Stomach smooth muscle (tissue), 2 donors: ENCODE results near the gene NAV2.

ENCODE experiments used
- H3K27ac ChIP-seq: one replicate; pipeline ENCODE4 v1.7.0; 2013; ENCODE audit warnings: mild to moderate bottlenecking, low read length, inconsistent platforms
- H3K27me3 ChIP-seq, 2 donors: one replicate each; pipeline ENCODE4 v1.7.0; 2013; ENCODE audit warnings: low read length in 2 of 2; ENCODE audit not compliant: insufficient read depth in 2 of 2, control insufficient read depth in 1 of 2
- H3K36me3 ChIP-seq, 2 donors: one replicate each; pipeline ENCODE4 v1.7.0; 2013; ENCODE audit warnings: low read length in 2 of 2; ENCODE audit not compliant: control insufficient read depth in 2 of 2, insufficient read depth in 2 of 2
- H3K4me1 ChIP-seq: one replicate; pipeline ENCODE4 v1.7.0; 2013; ENCODE audit warnings: low read length; ENCODE audit not compliant: control insufficient read depth, insufficient read depth
- H3K4me3 ChIP-seq, 2 donors: one replicate each; pipeline ENCODE4 v1.7.0; 2013; ENCODE audit warnings: low read length in 2 of 2
- H3K9ac ChIP-seq, 2 donors: one replicate each; pipeline ENCODE4 v1.7.0; 2013; ENCODE audit warnings: low read length in 2 of 2, mild to moderate bottlenecking in 1 of 2
- H3K9me3 ChIP-seq, 2 donors: one replicate each; pipeline ENCODE4 v1.7.0; 2013; ENCODE audit warnings: low read length in 2 of 2; ENCODE audit not compliant: control insufficient read depth in 2 of 2
- donor health status: healthy.
- donor health status: Pancreatic carcinoma.

NAV2 gene

GRCh38 chr11:20015529-20016427, 303.1 kb downstream of the NAV2 start:
- Histone ChIP-seq H3K9ac (no peak overlapping the region), H3K9me3 (no peaks in the 10 kb centered on the region), H3K36me3 (peaks cover 4% of the 10 kb centered on the region in 2 donors), H3K27me3 (no peaks in the 10 kb centered on the region), H3K4me3 (no peak overlapping the region), H3K27ac (no peak overlapping the region), H3K4me1 (peaks cover 2% of the 10 kb centered on the region)

- H3K27me3 ChIP-seq = no peaks in the 10 kb centered on the region
- no peak overlapping the region for H3K4me3 ChIP-seq
- no peak overlapping the region for H3K9ac ChIP-seq
- peaks cover 4% of the 10 kb centered on the region in 2 donors for H3K36me3 ChIP-seq
- H3K4me1 ChIP-seq = peaks cover 2% of the 10 kb centered on the region
- no peak overlapping the region for H3K27ac ChIP-seq
- H3K9me3 ChIP-seq = no peaks in the 10 kb centered on the region
Measured at GRCh38 chr11:20016526-20016925, 303.9 kb downstream of the NAV2 start.

GRCh38 chr11:20017320-20017719, 304.7 kb downstream of the NAV2 start:
- H3K36me3 ChIP-seq = peaks cover 0 to 4% of the 10 kb centered on the region in 2 donors
- no peak overlapping the region for H3K27ac ChIP-seq
- no peaks in the 10 kb centered on the region for H3K27me3 ChIP-seq
- no peak overlapping the region for H3K4me3 ChIP-seq
- no peak overlapping the region for H3K9ac ChIP-seq
- no peaks in the 10 kb centered on the region for H3K9me3 ChIP-seq
- peaks cover 7% of the 10 kb centered on the region for H3K4me1 ChIP-seq

- Histone ChIP-seq H3K4me1 (peaks cover 17% of the 10 kb centered on the region), H3K9me3 (no peaks in the 10 kb centered on the region), H3K27ac (no peak overlapping the region), H3K9ac (no peak overlapping the region), H3K27me3 (no peaks in the 10 kb centered on the region), H3K36me3 (peaks cover 0 to 4% of the 10 kb centered on the region in 2 donors), H3K4me3 (no peak overlapping the region)
Measured at GRCh38 chr11:20020198-20020597, 307.6 kb downstream of the NAV2 start.

- Histone ChIP-seq H3K27ac (no peak overlapping the region), H3K4me3 (no peak overlapping the region), H3K36me3 (peaks cover 0 to 4% of the 10 kb centered on the region in 2 donors), H3K9me3 (no peaks in the 10 kb centered on the region), H3K4me1 (peaks cover 17% of the 10 kb centered on the region), H3K27me3 (no peaks in the 10 kb centered on the region), H3K9ac (no peak overlapping the region)
Measured at GRCh38 chr11:20020716-20021115, 308.1 kb downstream of the NAV2 start.

- Histone ChIP-seq H3K36me3 (peaks cover 0 to 2% of the 10 kb centered on the region in 2 donors), H3K27ac (no peak overlapping the region), H3K27me3 (no peaks in the 10 kb centered on the region), H3K4me1 (peaks cover 19% of the 10 kb centered on the region), H3K9ac (no peak overlapping the region), H3K4me3 (no peak overlapping the region), H3K9me3 (no peaks in the 10 kb centered on the region)
Measured at GRCh38 chr11:20021212-20021611, 308.6 kb downstream of the NAV2 start.

- Histone ChIP-seq H3K27me3 (no peaks in the 10 kb centered on the region), H3K4me1 (peaks cover 19% of the 10 kb centered on the region), H3K4me3 (no peak overlapping the region), H3K36me3 (peaks cover 0 to 2% of the 10 kb centered on the region in 2 donors), H3K9me3 (no peaks in the 10 kb centered on the region), H3K27ac (no peak overlapping the region), H3K9ac (no peak overlapping the region)
Measured at GRCh38 chr11:20021771-20022362, 309.2 kb downstream of the NAV2 start.

- Histone ChIP-seq H3K27me3 (no peaks in the 10 kb centered on the region), H3K9ac (no peak overlapping the region), H3K36me3 (peaks cover 0 to 2% of the 10 kb centered on the region in 2 donors), H3K4me3 (no peak overlapping the region), H3K9me3 (no peaks in the 10 kb centered on the region), H3K27ac (no peak overlapping the region), H3K4me1 (peaks cover 25% of the 10 kb centered on the region)
Measured at GRCh38 chr11:20022363-20023081, 309.9 kb downstream of the NAV2 start.

GRCh38 chr11:20023082-20023426, 310.4 kb downstream of the NAV2 start:
- Histone ChIP-seq H3K27ac (no peak overlapping the region), H3K4me1 (peaks cover 26% of the 10 kb centered on the region), H3K9me3 (no peaks in the 10 kb centered on the region), H3K9ac (no peak overlapping the region), H3K27me3 (no peaks in the 10 kb centered on the region), H3K36me3 (peaks cover 0 to 2% of the 10 kb centered on the region in 2 donors), H3K4me3 (no peak overlapping the region)

- no peak overlapping the region for H3K27ac ChIP-seq
- no peak overlapping the region for H3K9ac ChIP-seq
- H3K36me3 ChIP-seq = no peaks in the 10 kb centered on the region
- peaks cover 24% of the 10 kb centered on the region for H3K4me1 ChIP-seq
- no peaks in the 10 kb centered on the region for H3K9me3 ChIP-seq
- no peaks in the 10 kb centered on the region for H3K27me3 ChIP-seq
- H3K4me3 ChIP-seq = no peak overlapping the region
Measured at GRCh38 chr11:20024172-20024935, 311.7 kb downstream of the NAV2 start.
